NCI-H2107 treated with DMSO at 0.1 percent for 48 hours (cell line): Measurements from ENCODE around the gene PATL1.

Experiments
- DNase-seq: peaks from one replicate; lab custom pipeline; 2025; ENCODE audit not compliant: unreplicated experiment; lab: John Stamatoyannopoulos, UW

PATL1 gene

GRCh38 chr11:59615637-59616395, 53.0 kb downstream of the PATL1 start, which contains the start of gene OSBP:
OSBP (minus strand) TSS chr11:59615774; CDS start chr11:59615664, 110 bp downstream.
- DNase-seq = peak; percentile 100

GRCh38 chr11:59615120-59615636, 53.7 kb downstream of the PATL1 start:
- peak; percentile 27 for DNase-seq

GRCh38 chr11:59614277-59615119, 54.3 kb downstream of the PATL1 start:
- DNase-seq = no peak

GRCh38 chr11:59611570-59612565, 57.0 kb downstream of the PATL1 start:
- peak; percentile 92 for DNase-seq

GRCh38 chr11:59610289-59610688, 58.5 kb downstream of the PATL1 start:
- no peak for DNase-seq

- no peak for DNase-seq
Measured at GRCh38 chr11:59607703-59608454, 61.0 kb downstream of the PATL1 start.

GRCh38 chr11:59602432-59602831, 66.4 kb downstream of the PATL1 start:
- DNase-seq = no peak

GRCh38 chr11:59601788-59602187, 67.0 kb downstream of the PATL1 start:
- no peak for DNase-seq

- DNase-seq = no peak
Measured at GRCh38 chr11:59600636-59601035, 68.2 kb downstream of the PATL1 start.

- no peak for DNase-seq
Measured at GRCh38 chr11:59600234-59600633, 68.6 kb downstream of the PATL1 start.

- DNase-seq = no peak
Measured at GRCh38 chr11:59598961-59599360, 69.9 kb downstream of the PATL1 start.
